ENCODE measurements around the gene HOXD12.

Gene HOXD12

GRCh38 chr2:176099728-176100546 lies at the start of gene HOXD12:
TSS of gene HOXD12 (plus strand) at chr2:176099795. CDS start at chr2:176099802, 7 bp downstream.
- no peak within 1 kb of the TSS for H3K4me3 ChIP-seq (ENCODE audit: low read depth in 1 of 2, low read length in 2 of 2)
- peaks cover 79 to 96% of the 10 kb centered on the region in 2 donors for H3K27me3 ChIP-seq (ENCODE audit: control insufficient read depth in 1 of 2, insufficient read depth in 2 of 2, low read length in 2 of 2)

GRCh38 chr2:176056406-176056805 lies 43.2 kb upstream of the HOXD12 start:
- H3K4me3 ChIP-seq (ENCODE audit: low read depth in 1 of 2, low read length in 2 of 2), result no peak overlapping the region
- H3K9ac ChIP-seq (ENCODE audit: low read length), result no peak overlapping the region
- H3K27me3 ChIP-seq (ENCODE audit: control insufficient read depth in 1 of 2, insufficient read depth in 2 of 2, low read length in 2 of 2), result peaks cover 0 to 4% of the 10 kb centered on the region in 2 donors
- H3K27ac ChIP-seq (ENCODE audit: low read depth, low read length), result no peak overlapping the region
- H3K4me1 ChIP-seq (ENCODE audit: insufficient read depth, low read length), result no peaks in the 10 kb centered on the region
- no peaks in the 10 kb centered on the region for H3K36me3 ChIP-seq (ENCODE audit: insufficient read depth, low read length)
- no peaks in the 10 kb centered on the region for H3K9me3 ChIP-seq (ENCODE audit: low read length)

More at GRCh38 chr2:176099728-176100546, at the start of gene HOXD12:
- Histone ChIP-seq H3K36me3 (ENCODE audit: insufficient read depth, low read length) (no peaks in the 10 kb centered on the region), H3K27ac (ENCODE audit: low read depth, low read length) (no peak within 1 kb of the TSS), H3K9me3 (ENCODE audit: low read length) (no peaks in the 10 kb centered on the region), H3K4me1 (ENCODE audit: insufficient read depth, low read length) (peaks cover 15% of the 10 kb centered on the region), H3K9ac (ENCODE audit: low read length) (no peak within 1 kb of the TSS)

GRCh38 chr2:176063958-176064357 lies 35.6 kb upstream of the HOXD12 start:
- H3K4me3 ChIP-seq (ENCODE audit: low read depth in 1 of 2, low read length in 2 of 2), result no peak overlapping the region
- no peaks in the 10 kb centered on the region for H3K9me3 ChIP-seq (ENCODE audit: low read length)
- peaks cover 29 to 32% of the 10 kb centered on the region in 2 donors for H3K27me3 ChIP-seq (ENCODE audit: control insufficient read depth in 1 of 2, insufficient read depth in 2 of 2, low read length in 2 of 2)
- H3K4me1 ChIP-seq (ENCODE audit: insufficient read depth, low read length), result peaks cover 9% of the 10 kb centered on the region
- no peak overlapping the region for H3K9ac ChIP-seq (ENCODE audit: low read length)
- H3K36me3 ChIP-seq (ENCODE audit: insufficient read depth, low read length), result no peaks in the 10 kb centered on the region
- H3K27ac ChIP-seq (ENCODE audit: low read depth, low read length), result no peak overlapping the region

GRCh38 chr2:176066645-176067588 lies 32.7 kb upstream of the HOXD12 start:
- H3K9ac ChIP-seq (ENCODE audit: low read length), result no peak overlapping the region
- no peak overlapping the region for H3K27ac ChIP-seq (ENCODE audit: low read depth, low read length)
- no peaks in the 10 kb centered on the region for H3K36me3 ChIP-seq (ENCODE audit: insufficient read depth, low read length)
- peaks cover 53 to 57% of the 10 kb centered on the region in 2 donors for H3K27me3 ChIP-seq (ENCODE audit: control insufficient read depth in 1 of 2, insufficient read depth in 2 of 2, low read length in 2 of 2)
- peak overlapping the region; percentile 1 to 55 for H3K4me3 ChIP-seq (ENCODE audit: low read depth in 1 of 2, low read length in 2 of 2)
- H3K4me1 ChIP-seq (ENCODE audit: insufficient read depth, low read length), result peaks cover 9% of the 10 kb centered on the region
- no peaks in the 10 kb centered on the region for H3K9me3 ChIP-seq (ENCODE audit: low read length)

GRCh38 chr2:176067589-176068418 lies 31.8 kb upstream of the HOXD12 start:
- Histone ChIP-seq H3K27ac (ENCODE audit: low read depth, low read length) (no peak overlapping the region), H3K36me3 (ENCODE audit: insufficient read depth, low read length) (no peaks in the 10 kb centered on the region), H3K27me3 (ENCODE audit: control insufficient read depth in 1 of 2, insufficient read depth in 2 of 2, low read length in 2 of 2) (peaks cover 61 to 66% of the 10 kb centered on the region in 2 donors), H3K4me1 (ENCODE audit: insufficient read depth, low read length) (peaks cover 9% of the 10 kb centered on the region), H3K9ac (ENCODE audit: low read length) (no peak overlapping the region), H3K4me3 (ENCODE audit: low read depth in 1 of 2, low read length in 2 of 2) (peak overlapping the region; percentile 1 to 55), H3K9me3 (ENCODE audit: low read length) (no peaks in the 10 kb centered on the region)

GRCh38 chr2:176068419-176068832 lies 31.2 kb upstream of the HOXD12 start:
- Histone ChIP-seq H3K27me3 (ENCODE audit: control insufficient read depth in 1 of 2, insufficient read depth in 2 of 2, low read length in 2 of 2) (peaks cover 67 to 72% of the 10 kb centered on the region in 2 donors), H3K27ac (ENCODE audit: low read depth, low read length) (no peak overlapping the region), H3K9ac (ENCODE audit: low read length) (no peak overlapping the region), H3K4me3 (ENCODE audit: low read depth in 1 of 2, low read length in 2 of 2) (peak overlapping the region in 1 of 2 donors; percentile 16), H3K9me3 (ENCODE audit: low read length) (no peaks in the 10 kb centered on the region), H3K36me3 (ENCODE audit: insufficient read depth, low read length) (no peaks in the 10 kb centered on the region), H3K4me1 (ENCODE audit: insufficient read depth, low read length) (peaks cover 9% of the 10 kb centered on the region)

- Histone ChIP-seq H3K4me1 (ENCODE audit: insufficient read depth, low read length) (peaks cover 9% of the 10 kb centered on the region), H3K9me3 (ENCODE audit: low read length) (no peaks in the 10 kb centered on the region), H3K27me3 (ENCODE audit: control insufficient read depth in 1 of 2, insufficient read depth in 2 of 2, low read length in 2 of 2) (peaks cover 91 to 99% of the 10 kb centered on the region in 2 donors), H3K27ac (ENCODE audit: low read depth, low read length) (no peak overlapping the region), H3K9ac (ENCODE audit: low read length) (no peak overlapping the region), H3K4me3 (ENCODE audit: low read depth in 1 of 2, low read length in 2 of 2) (no peak overlapping the region), H3K36me3 (ENCODE audit: insufficient read depth, low read length) (no peaks in the 10 kb centered on the region)
Measured at GRCh38 chr2:176071330-176072291, 28.0 kb upstream of the HOXD12 start.

GRCh38 chr2:176072292-176072669 lies 27.3 kb upstream of the HOXD12 start:
- H3K36me3 ChIP-seq (ENCODE audit: insufficient read depth, low read length), result no peaks in the 10 kb centered on the region
- H3K9me3 ChIP-seq (ENCODE audit: low read length), result no peaks in the 10 kb centered on the region
- no peak overlapping the region for H3K27ac ChIP-seq (ENCODE audit: low read depth, low read length)
- H3K4me1 ChIP-seq (ENCODE audit: insufficient read depth, low read length), result peaks cover 9% of the 10 kb centered on the region
- peaks cover 91 to 99% of the 10 kb centered on the region in 2 donors for H3K27me3 ChIP-seq (ENCODE audit: control insufficient read depth in 1 of 2, insufficient read depth in 2 of 2, low read length in 2 of 2)
- H3K9ac ChIP-seq (ENCODE audit: low read length), result no peak overlapping the region
- no peak overlapping the region for H3K4me3 ChIP-seq (ENCODE audit: low read depth in 1 of 2, low read length in 2 of 2)

- H3K9ac ChIP-seq (ENCODE audit: low read length), result no peak overlapping the region
- H3K9me3 ChIP-seq (ENCODE audit: low read length), result no peaks in the 10 kb centered on the region
- H3K4me1 ChIP-seq (ENCODE audit: insufficient read depth, low read length), result peaks cover 3% of the 10 kb centered on the region
- peaks cover 89 to 97% of the 10 kb centered on the region in 2 donors for H3K27me3 ChIP-seq (ENCODE audit: control insufficient read depth in 1 of 2, insufficient read depth in 2 of 2, low read length in 2 of 2)
- no peaks in the 10 kb centered on the region for H3K36me3 ChIP-seq (ENCODE audit: insufficient read depth, low read length)
- no peak overlapping the region for H3K27ac ChIP-seq (ENCODE audit: low read depth, low read length)
- no peak overlapping the region for H3K4me3 ChIP-seq (ENCODE audit: low read depth in 1 of 2, low read length in 2 of 2)
Measured at GRCh38 chr2:176072951-176073904, 26.4 kb upstream of the HOXD12 start.
